NCI-H526 treated with DMSO at 0.1 percent for 48 hours (cell line): ENCODE results near the gene ZDHHC24.
"Not testable (repeated sequence)": the region's sequence is repeated elsewhere in the genome, so short reads cannot be mapped to it uniquely, and the experiment has no call there.

ENCODE experiments used
- DNase-seq: peaks from one replicate; lab custom pipeline; 2025; lab: John Stamatoyannopoulos, UW

Gene ZDHHC24, protein sequence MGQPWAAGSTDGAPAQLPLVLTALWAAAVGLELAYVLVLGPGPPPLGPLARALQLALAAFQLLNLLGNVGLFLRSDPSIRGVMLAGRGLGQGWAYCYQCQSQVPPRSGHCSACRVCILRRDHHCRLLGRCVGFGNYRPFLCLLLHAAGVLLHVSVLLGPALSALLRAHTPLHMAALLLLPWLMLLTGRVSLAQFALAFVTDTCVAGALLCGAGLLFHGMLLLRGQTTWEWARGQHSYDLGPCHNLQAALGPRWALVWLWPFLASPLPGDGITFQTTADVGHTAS

DNA sequence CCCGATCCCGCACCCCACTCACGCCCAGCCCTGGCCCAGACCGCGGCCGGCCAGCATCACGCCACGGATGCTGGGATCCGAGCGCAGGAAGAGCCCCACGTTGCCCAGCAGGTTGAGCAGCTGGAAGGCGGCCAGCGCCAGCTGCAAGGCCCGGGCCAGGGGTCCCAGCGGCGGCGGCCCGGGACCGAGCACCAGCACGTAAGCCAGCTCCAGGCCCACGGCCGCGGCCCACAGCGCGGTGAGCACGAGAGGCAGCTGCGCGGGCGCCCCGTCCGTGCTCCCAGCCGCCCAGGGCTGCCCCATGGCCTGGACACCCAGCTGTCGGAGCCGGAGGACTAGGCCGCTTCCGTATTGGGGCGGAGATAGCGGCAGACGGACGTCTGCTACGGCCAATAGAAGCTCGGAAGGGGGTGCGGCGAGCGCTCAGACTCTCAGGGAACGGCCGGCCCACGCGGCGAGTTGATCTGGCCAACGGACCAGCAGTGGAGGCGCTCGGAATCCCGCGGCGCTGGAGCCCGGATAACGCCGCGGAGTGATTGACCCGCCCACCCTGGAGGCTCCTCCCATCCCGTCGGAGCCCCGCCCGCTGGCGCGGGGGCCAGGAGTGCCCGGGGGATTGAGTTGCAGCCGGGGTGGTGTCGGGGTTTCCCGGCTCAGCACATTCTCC, at the start of gene ZDHHC24:
Gene ZDHHC24 (minus strand): TSS at position 348 of the 667 bp plus-strand sequence. CDS start 45 bp downstream, at position 303.
- peak; percentile 93 for DNase-seq

GRCh38 chr11:66595245-66595904, 49.5 kb upstream of the ZDHHC24 start:
- no peak for DNase-seq

DNA sequence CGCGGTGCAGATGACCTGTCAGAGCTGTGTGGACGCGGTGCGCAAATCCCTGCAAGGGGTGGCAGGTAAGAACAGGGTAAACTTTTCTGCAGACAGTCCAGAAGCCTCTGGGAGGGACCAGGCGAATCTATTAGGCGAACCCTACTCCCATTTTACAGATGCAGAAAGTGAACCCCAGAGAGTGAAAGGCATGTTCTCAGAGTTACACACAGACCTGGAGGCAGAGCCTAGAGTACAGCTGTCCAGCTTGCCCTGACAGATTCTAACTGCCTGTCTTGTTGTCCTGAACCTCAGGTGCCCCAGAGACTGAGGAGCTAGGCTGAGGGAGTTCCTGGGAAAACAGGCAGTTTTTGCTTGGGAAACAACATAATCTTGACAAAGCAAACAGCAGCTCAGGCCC, 47.8 kb upstream of the ZDHHC24 start:
- DNase-seq, result no peak

GRCh38 chr11:66593303-66593635, 47.4 kb upstream of the ZDHHC24 start:
- DNase-seq, result no peak

DNA sequence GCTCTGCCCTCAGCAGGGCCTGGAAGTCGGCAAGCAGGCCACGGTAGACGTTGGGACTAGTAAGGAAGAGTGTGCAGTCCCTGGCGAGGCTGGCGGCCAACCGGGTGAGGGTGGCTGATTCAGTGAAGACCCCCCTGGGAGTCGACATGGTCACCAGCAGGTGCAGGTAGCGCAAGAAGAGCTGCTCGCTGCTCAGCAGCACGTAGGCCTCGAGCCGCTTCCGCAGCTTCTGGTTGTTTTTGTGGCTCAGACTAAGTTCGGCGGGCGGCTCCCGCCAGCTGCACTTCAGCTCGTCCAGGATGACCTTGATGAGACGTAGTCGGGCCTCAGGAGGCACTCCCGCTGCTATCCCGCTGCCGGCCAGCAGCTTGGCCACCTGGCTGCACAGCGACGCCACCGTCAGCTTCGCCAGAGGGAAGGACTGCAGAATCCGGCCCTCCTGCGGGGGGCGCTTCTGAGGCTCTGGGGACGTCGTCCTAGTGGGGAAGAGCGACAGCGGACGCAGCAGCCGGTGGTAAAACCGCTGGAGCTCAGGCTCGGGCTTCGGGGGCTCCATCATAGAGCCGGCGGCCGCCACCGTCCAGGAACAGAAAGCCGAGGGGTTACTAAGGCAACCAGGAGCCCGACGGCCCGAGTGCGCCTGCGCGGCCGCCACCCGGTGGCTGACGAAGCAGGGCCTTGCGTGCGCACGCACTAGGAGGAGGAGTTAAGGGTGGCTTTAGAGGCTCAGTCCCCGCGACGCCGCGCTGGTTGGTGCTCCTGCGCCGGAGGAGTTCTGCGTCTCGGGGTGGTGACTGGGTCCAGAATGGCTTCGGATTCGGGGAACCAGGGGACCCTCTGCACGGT, 46.8 kb upstream of the ZDHHC24 start, which contains the start of the genes CCDC87 and CCS:
Gene CCDC87 (minus strand): TSS at position 607 of the 846 bp plus-strand sequence. CDS start 48 bp downstream, at position 559.
Gene CCS (plus strand): TSS at position 729 of the 846 bp plus-strand sequence. CDS start 77 bp downstream, at position 806.
- peak; percentile 94 for DNase-seq

DNA sequence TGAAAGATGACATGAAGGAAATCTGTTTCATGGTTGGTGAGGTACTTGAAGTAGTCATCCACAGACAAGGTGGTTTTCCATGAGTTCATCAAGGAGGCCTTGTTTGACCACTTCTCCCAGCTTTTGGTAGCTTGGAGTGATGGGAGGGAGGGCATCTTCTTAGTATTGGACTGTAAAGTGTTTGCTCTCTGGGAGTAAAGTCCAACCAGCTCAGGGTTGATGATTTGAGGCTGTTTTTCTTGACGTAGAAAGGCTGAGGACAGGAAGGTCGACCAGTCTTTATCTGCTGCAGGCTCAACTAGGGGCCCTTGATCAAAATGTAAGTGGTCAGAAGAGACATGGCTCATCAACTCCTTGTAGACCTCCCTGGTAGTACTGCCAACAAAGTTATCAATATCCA, 45.3 kb upstream of the ZDHHC24 start:
- DNase-seq, result no peak

DNA sequence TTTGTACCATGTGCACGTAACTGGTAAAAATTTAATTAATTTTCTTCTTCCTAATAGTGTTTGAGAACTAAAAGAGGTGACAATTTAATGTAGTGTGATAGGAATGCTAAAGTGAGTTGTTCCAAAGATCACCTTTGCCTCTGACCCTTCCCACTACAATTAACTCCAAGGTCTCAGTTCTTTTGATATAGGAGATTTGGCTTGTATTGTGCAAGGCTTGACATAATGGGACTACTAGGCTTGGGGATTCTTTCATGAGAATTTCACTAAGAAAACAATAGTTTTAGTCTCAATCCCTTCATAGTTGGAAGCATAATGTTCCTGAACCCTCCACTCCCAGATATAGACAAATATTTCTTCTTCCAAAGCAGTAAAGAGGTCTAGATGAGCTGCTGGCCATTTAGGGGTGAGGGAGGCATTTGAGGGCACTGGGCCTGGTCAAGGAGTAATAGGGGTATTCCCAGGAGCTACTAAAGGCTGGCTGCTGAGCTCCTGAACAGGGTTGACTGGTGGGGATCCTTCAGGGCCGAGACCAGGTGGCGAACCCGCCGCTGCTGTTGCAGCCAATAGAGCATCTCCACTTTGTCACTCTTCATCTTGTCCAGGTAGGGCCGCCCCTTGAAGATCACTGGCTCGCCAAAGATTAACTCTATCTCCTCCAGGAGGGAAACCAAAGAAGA, 44.3 kb upstream of the ZDHHC24 start:
- no peak for DNase-seq

DNA sequence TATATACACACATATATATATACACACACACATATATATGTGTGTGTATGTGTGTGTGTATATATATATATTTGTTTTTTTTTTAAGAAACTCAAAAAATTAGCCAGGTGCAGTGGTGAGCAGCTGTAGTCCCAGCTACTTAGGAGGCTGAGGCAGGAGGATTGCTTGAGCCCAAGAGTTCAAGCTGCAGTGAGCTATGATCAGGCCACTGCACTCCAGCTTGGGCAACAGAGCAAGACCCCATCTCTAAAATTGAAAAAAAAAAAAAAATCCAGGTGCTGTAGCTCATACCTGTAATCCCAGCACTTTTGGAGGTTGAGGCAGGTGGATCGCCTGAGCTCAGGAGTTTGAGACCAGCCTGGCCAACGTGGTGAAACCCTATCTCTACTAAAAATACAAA, 43.5 kb upstream of the ZDHHC24 start:
- DNase-seq, result not testable (repeated sequence)

DNA sequence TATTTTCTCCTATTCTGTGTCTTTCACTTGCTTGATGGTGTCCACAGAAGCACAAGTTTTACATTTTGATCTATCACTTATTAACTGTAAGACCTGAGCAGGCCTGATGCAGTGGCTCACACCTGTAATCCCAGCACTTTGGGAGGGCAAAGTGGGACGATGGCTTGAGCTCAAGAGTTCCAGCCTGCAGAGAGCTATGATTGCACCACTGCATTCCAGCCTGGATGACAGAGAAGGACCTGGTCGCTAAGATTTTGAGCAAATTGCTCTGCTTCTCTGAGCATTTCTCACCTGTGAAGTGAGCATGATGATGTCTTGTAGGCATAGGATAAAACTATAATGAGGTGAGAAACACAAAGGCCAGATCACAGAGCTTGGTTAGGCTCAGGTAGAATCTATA, 40.3 kb upstream of the ZDHHC24 start:
- no peak for DNase-seq

DNA sequence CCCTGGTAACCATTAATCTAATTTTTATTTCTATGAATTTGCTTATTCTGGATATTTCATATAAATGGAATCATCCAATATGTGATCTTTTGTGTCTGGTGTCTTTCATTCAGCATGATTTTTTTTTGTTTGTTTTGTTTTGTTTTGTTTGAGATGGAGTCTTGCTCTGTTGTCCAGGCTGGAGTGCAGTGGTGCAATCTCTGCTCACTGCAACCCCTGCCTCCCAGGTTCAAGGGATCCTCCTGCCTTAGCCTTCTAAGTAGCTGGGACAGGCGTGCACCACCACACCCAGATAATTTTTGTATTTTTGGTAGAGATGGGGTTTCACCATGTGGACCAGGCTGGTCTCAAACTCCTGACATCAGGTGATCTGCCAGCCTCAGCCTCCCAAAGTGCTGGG, 39.6 kb upstream of the ZDHHC24 start:
- not testable (repeated sequence) for DNase-seq

- DNase-seq, result not testable (repeated sequence)
These were observed 36.8 kb upstream of the ZDHHC24 start for GRCh38 chr11:66582565-66583147.

DNA sequence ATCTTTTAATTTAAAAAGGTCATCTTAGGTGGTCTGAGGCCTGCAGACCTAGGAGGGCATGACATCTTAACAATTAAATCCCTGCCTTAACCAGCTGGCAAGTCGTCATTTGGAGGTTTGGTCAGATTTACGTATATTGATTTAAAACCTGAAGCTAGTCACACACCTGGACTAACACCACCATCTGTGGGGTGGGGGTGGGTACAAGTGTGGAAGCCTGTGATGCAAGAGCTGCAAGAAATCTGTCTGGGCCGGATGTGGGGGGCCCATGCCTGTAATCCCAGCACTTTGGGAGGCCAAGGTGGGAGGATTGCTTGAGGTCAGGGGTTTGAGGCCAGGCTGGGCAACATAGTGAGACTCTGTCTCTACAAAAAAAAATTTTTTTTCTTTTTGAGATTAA, 35.4 kb upstream of the ZDHHC24 start:
- no peak for DNase-seq

- no peak for DNase-seq
These were observed 35.0 kb upstream of the ZDHHC24 start for GRCh38 chr11:66580803-66581202.

GRCh38 chr11:66579017-66579606, 33.3 kb upstream of the ZDHHC24 start:
- DNase-seq, result peak; percentile 46

GRCh38 chr11:66570850-66571180, 25.0 kb upstream of the ZDHHC24 start:
- DNase-seq, result no peak

DNA sequence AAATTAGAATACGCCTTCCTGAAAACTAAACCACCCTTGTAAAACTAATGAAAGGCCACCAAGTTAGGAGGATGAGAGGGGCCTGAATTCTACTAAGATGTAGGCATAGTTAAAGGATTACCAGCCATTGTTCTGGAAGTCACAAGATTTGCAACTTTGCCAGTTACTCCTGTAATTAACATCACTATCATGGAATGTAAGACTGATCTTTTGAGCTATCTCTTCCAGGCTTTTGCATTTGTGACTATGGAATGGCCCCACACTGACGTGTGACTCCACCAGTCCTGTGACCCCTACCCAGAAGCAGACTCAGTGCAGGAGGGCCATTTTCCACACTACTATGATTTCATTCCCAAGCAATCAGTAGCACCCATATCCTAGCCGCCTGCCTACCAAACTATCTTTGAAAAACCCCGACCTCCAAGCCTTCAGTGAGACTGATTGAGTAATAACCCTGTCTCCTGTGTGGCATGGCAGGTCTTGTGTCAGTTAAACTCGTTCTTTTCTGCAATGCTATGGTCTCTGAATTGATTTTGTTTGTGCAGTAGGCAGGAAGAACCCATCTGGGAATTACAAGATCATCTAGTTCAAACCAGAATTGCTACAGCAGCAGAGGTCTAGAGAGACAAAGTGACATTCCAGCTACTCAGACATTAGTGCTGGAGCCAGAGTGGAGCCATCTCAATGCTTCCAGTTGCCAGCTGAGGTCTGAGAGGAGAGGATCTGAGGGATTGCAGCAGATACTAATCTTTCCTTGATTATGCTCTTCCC, 24.4 kb upstream of the ZDHHC24 start:
- DNase-seq, result no peak

DNA sequence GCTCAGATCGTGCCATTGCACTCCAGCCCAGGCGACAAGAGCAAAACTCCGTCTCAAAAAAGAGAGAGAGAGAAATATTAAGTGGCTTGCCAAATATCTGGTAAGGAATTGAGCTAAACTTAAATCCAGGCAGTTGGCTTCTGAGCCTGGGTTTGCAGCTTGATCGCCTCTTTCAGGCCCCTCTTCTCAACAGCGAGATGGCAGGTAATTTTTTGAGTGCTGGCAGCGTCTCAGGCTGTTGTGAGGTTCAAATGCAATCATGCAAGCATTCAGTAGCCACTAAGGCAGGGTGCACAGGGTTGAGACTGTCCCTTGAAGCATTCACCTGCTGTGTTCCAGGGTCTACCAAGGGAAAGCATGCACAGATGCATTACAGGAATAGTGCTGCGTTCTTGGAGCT, 23.2 kb upstream of the ZDHHC24 start:
- DNase-seq, result no peak

DNA sequence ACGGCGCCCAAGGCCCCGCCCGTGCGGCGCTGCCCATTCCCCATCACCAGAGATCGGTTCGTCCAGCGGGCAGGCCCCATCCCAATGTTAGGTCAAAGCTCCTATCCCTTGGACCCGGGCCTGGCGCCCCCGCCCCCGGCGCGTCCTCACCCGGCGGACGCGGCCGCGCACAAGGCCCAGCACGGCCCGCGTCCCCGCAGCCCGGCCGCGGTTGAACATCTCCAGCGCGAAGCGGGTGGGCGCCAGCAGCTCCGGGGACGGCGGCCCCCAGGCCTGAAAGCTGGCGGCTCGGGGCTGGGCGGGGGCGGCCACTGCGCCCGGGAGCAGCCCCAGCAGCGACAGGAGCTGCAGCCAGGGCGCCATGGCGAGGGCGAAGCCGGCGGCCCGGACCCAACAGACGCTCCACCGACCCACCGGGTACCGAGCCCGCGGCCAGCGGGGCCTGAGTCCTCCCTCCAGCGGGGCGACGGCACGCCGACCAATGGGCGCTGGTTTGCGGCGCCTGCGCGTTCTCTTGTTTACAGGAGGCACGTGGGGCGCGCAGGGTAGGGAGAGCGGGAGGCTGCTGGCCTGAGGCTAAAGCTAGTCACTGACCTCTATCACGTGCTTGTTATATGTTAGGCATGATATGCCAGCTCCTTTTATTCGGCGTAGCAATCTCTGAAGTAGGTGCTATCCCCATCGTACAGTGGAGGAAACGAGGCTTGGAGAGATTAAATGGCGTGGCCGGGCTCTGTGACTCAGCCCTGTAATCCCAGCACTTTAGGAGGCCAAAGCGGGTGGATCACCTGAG, 22.5 kb upstream of the ZDHHC24 start, which contains the start of gene CTSF:
Gene CTSF (minus strand): TSS at position 483 of the 793 bp plus-strand sequence. CDS start 120 bp downstream, at position 363.
- peak; percentile 49 for DNase-seq

DNA sequence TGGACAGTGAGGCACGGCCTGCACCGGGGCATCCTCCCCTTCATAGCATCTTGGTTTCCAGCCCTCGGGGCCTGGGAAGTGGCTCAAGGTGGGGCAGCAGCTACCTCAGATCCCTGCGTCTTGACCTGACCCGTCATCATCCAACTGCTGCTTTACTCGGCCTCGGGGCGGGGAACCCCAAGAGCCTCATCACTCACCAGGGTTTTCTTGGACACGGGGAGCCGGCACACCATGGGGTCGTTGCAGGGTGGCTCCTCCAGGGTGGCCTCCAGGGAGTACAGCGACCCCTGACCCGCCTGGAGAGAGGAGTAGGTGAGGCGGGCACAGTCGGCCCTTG, 21.9 kb upstream of the ZDHHC24 start:
- DNase-seq, result no peak
